Natural killer cell (primary cell): Measurements from ENCODE around the gene KRTAP2-2. TPM values are rescaled to one million over a fixed set of nuclear protein-coding genes. Genes with fewer than 3 reads are reported as not detected.
"Not testable (repeated sequence)": the region's sequence is repeated elsewhere in the genome, so short reads cannot be mapped to it uniquely, and the experiment has no call there.

Experiments used
- ATAC-seq, 3 donors: fragments of 150-1000 bp in 2 of 3; fragments of 200-7000 bp in 1 of 3; cut with Tn5 transposase; 1 replicate in 1 of 3; 2 replicates in 2 of 3; pipeline ENCODE4 v1.10.0; 2021; ENCODE audit warnings: mild to moderate bottlenecking in 2 of 3, moderate library complexity in 2 of 3
- DNase-seq, 2 donors: peaks; one replicate each; pipeline versions ENCODE4 v3.0.0 to v3.0.0-alpha.2; 2013 to 2021; ENCODE audit warnings: mixed read lengths in 1 of 2
- H3K27ac ChIP-seq: one replicate; pipeline ENCODE4 v1.5.1; 2013; ENCODE audit warnings: mild to moderate bottlenecking, low read length
- H3K27me3 ChIP-seq: one replicate; pipeline ENCODE4 v1.6.1; 2013; ENCODE audit warnings: low read length; ENCODE audit not compliant: control insufficient read depth, insufficient read depth
- H3K36me3 ChIP-seq: one replicate; pipeline ENCODE4 v1.6.1; 2013; ENCODE audit warnings: low read length; ENCODE audit not compliant: control insufficient read depth, insufficient read depth
- H3K4me1 ChIP-seq: one replicate; pipeline ENCODE4 v1.6.1; 2013; ENCODE audit warnings: low read length; ENCODE audit not compliant: control insufficient read depth, insufficient read depth
- H3K4me3 ChIP-seq: one replicate; pipeline ENCODE4 v1.5.1; 2013; ENCODE audit warnings: low read length
- H3K9me3 ChIP-seq: one replicate; pipeline ENCODE4 v1.6.1; 2013; ENCODE audit warnings: low read length; ENCODE audit not compliant: control insufficient read depth, insufficient read depth
- H3K27ac Mint-ChIP-seq, 2 donors: one replicate each; pipeline ENCODE4 v1.8.0; 2022; ENCODE audit warnings: mild to moderate bottlenecking in 2 of 2, mixed read lengths in 2 of 2, moderate library complexity in 1 of 2
- H3K27me3 Mint-ChIP-seq, 2 donors: one replicate each; pipeline ENCODE4 v1.8.0; 2022; ENCODE audit warnings: low read depth in 2 of 2, mixed read lengths in 2 of 2
- H3K36me3 Mint-ChIP-seq: one replicate; pipeline ENCODE4 v1.8.0; 2022; ENCODE audit warnings: mixed read lengths
- H3K4me1 Mint-ChIP-seq, 2 donors: one replicate each; pipeline ENCODE4 v1.8.0; 2022; ENCODE audit warnings: mixed read lengths in 2 of 2
- H3K4me3 Mint-ChIP-seq: one replicate; pipeline ENCODE4 v1.8.0; 2022; ENCODE audit warnings: mild to moderate bottlenecking, moderate library complexity, mixed read lengths
- H3K9me3 Mint-ChIP-seq, 2 donors: one replicate each; pipeline ENCODE4 v1.8.0; 2022; ENCODE audit warnings: mixed read lengths in 2 of 2
- CTCF ChIP-seq: fragments of 200-600 bp; IDR thresholded peaks from one replicate; pipeline ENCODE4 v1.8.0; 2022; ENCODE audit warnings: antibody characterized with exemption
- WGBS: methylation state at CpG from one replicate; pipeline ENCODE4 v1.1.7; 2013; ENCODE audit warnings: missing lambda C conversion rate; ENCODE audit not compliant: insufficient coverage; 5-methylcytosine and 5-hydroxymethylcytosine counted together
- intact Hi-C: fragments of 100-400 bp; cut with micrococcal nuclease; formaldehyde crosslinking; loops from one replicate; pipeline ENCODE4 v1.14.2; 2022
- total RNA-seq, 4 donors: library from RNA; stranded (reverse); fragments of 120-200 nt in 1 of 4; gene quantifications; one replicate each; pipeline versions ENCODE4 v1.2.3 to v1.2.4, GENCODE V29; 2013 to 2022

The KRTAP2-2 gene
- total RNA-seq, 3 donors from 2014 or later (not counting 1 experiment from before 2014, with no cell fraction given), result not detected

- H3K36me3 ChIP-seq, result no peaks in the 10 kb centered on the region
- no peaks in the 10 kb centered on the region for H3K4me1 ChIP-seq
- Mint-ChIP-seq H3K27ac (no peak within 1 kb of the TSS), H3K4me1 (no peaks in the 10 kb centered on the region), H3K9me3 (no peaks in the 10 kb centered on the region), H3K36me3 (no peaks in the 10 kb centered on the region), H3K4me3 (no peak within 1 kb of the TSS), H3K27me3 (peaks cover 0 to 6% of the 10 kb centered on the region in 2 donors)
- intact Hi-C loops, result no loop called here
- no peaks in the 10 kb centered on the region for H3K9me3 ChIP-seq
- no peak for TF ChIP-seq CTCF
- DNase-seq (no peak), ATAC-seq (no peak)
- 86% methylated on average over 5 of the region's 6 CpGs for WGBS
- no peak within 1 kb of the TSS for H3K27ac ChIP-seq
- no peak within 1 kb of the TSS for H3K4me3 ChIP-seq
- no peaks in the 10 kb centered on the region for H3K27me3 ChIP-seq
Observed at GRCh38 chr17:41065829-41066624, 11.0 kb upstream of the KRTAP2-2 start, which contains the start of gene KRTAP2-4. Gene KRTAP2-4, minus strand, starts transcription at chr17:41065879. Its CDS starts 34 bp downstream, at chr17:41065845.

- H3K4me3 ChIP-seq, H3K4me1 Mint-ChIP-seq, H3K9me3 Mint-ChIP-seq, H3K27ac ChIP-seq, H3K36me3 Mint-ChIP-seq, H3K36me3 ChIP-seq, DNase-seq, ATAC-seq, intact Hi-C loops, H3K27ac Mint-ChIP-seq, H3K9me3 ChIP-seq, H3K27me3 ChIP-seq, H3K4me1 ChIP-seq, H3K4me3 Mint-ChIP-seq: not testable (repeated sequence)
- WGBS, result 84% methylated on average over 3 of the region's 16 CpGs
- H3K27me3 Mint-ChIP-seq, result peaks cover 5 to 15% of the 10 kb centered on the region in 2 donors
Observed at GRCh38 chr17:41065016-41065689, 10.1 kb upstream of the KRTAP2-2 start.

- Histone ChIP-seq H3K27me3 (no peaks in the 10 kb centered on the region), H3K36me3 (no peaks in the 10 kb centered on the region), H3K4me3 (no peak overlapping the region), H3K4me1 (no peaks in the 10 kb centered on the region), H3K27ac (no peak overlapping the region), H3K9me3 (no peaks in the 10 kb centered on the region)
- H3K27ac Mint-ChIP-seq, result no peak overlapping the region
- WGBS, result no CpG with 5 or more reads among the region's 1 CpG
- intact Hi-C loops, result no loop called here
- H3K4me3 Mint-ChIP-seq, result no peak overlapping the region
- H3K27me3 Mint-ChIP-seq, result peaks cover 7 to 19% of the 10 kb centered on the region in 2 donors
- no peak for TF ChIP-seq CTCF
- no peaks in the 10 kb centered on the region for H3K4me1 Mint-ChIP-seq
- no peaks in the 10 kb centered on the region for H3K9me3 Mint-ChIP-seq
- ATAC-seq (no peak), DNase-seq (no peak)
- no peaks in the 10 kb centered on the region for H3K36me3 Mint-ChIP-seq
Observed at GRCh38 chr17:41064301-41064700, 9.3 kb upstream of the KRTAP2-2 start.

- TF ChIP-seq CTCF, result no peak
- intact Hi-C loops, result no loop called here
Observed at GRCh38 chr17:41063449-41063848, 8.4 kb upstream of the KRTAP2-2 start.

More at GRCh38 chr17:41063449-41063848, 8.4 kb upstream of the KRTAP2-2 start:
- WGBS, result no CpG with 5 or more reads among the region's 4 CpGs
- Histone ChIP-seq H3K9me3 (no peaks in the 10 kb centered on the region), H3K36me3 (no peaks in the 10 kb centered on the region), H3K27ac (no peak overlapping the region), H3K27me3 (no peaks in the 10 kb centered on the region), H3K4me1 (no peaks in the 10 kb centered on the region), H3K4me3 (no peak overlapping the region)
- Mint-ChIP-seq H3K4me3 (no peak overlapping the region), H3K9me3 (no peaks in the 10 kb centered on the region), H3K36me3 (no peaks in the 10 kb centered on the region), H3K27me3 (peaks cover 9 to 28% of the 10 kb centered on the region in 2 donors), H3K4me1 (no peaks in the 10 kb centered on the region), H3K27ac (no peak overlapping the region)
- ATAC-seq (no peak), DNase-seq (no peak)
